Endothelial cell (in vitro differentiated cells): Measurements from ENCODE around the gene RNU6-8. TPM values are rescaled to one million over a fixed set of nuclear protein-coding genes. Genes with fewer than 3 reads are reported as not detected.

Source experiments
- DNase-seq: peaks from one replicate; pipeline ENCODE4 v3.0.0; 2021; ENCODE audit warnings: low spot score
- H3K27ac Mint-ChIP-seq: one replicate; pipeline ENCODE4 v1.8.0; 2021; ENCODE audit warnings: mixed read lengths, inconsistent platforms; ENCODE audit not compliant: unreplicated experiment
- H3K27me3 Mint-ChIP-seq: one replicate; pipeline ENCODE4 v1.8.0; 2021; ENCODE audit warnings: mild to moderate bottlenecking, moderate library complexity, mixed read lengths, inconsistent platforms; ENCODE audit not compliant: unreplicated experiment
- H3K36me3 Mint-ChIP-seq: one replicate; pipeline ENCODE4 v1.8.0; 2021; ENCODE audit warnings: mild to moderate bottlenecking, low read depth, mixed read lengths, inconsistent platforms; ENCODE audit not compliant: unreplicated experiment
- H3K4me1 Mint-ChIP-seq: one replicate; pipeline ENCODE4 v1.8.0; 2021; ENCODE audit warnings: mild to moderate bottlenecking, mixed read lengths, inconsistent platforms; ENCODE audit not compliant: unreplicated experiment
- H3K4me3 Mint-ChIP-seq: one replicate; pipeline ENCODE4 v1.8.0; 2021; ENCODE audit warnings: mild to moderate bottlenecking, mixed read lengths, inconsistent platforms; ENCODE audit not compliant: unreplicated experiment
- H3K9me3 Mint-ChIP-seq: one replicate; pipeline ENCODE4 v1.8.0; 2021; ENCODE audit warnings: mixed read lengths, inconsistent platforms; ENCODE audit not compliant: unreplicated experiment
- total RNA-seq: library from RNA; stranded (reverse); fragmentation: NEBNext Ultra II Directional; extraction: Animal tissue kit (Norgen Biotek cat#: 25700); gene quantifications from one replicate; pipeline ENCODE4 v1.2.1, GENCODE V29; 2021; ENCODE audit not compliant: unreplicated experiment
- TF ChIP-seq, protein P1 (sequence below): fragments of 200-600 bp; sonication (generic); IDR thresholded peaks from one replicate; pipeline ENCODE4 v1.5.0; 2021; ENCODE audit warnings: antibody characterized with exemption; ENCODE audit not compliant: unreplicated experiment

Gene RNU6-8
- total RNA-seq, 1 donor from 2014 or later = not detected

DNA sequence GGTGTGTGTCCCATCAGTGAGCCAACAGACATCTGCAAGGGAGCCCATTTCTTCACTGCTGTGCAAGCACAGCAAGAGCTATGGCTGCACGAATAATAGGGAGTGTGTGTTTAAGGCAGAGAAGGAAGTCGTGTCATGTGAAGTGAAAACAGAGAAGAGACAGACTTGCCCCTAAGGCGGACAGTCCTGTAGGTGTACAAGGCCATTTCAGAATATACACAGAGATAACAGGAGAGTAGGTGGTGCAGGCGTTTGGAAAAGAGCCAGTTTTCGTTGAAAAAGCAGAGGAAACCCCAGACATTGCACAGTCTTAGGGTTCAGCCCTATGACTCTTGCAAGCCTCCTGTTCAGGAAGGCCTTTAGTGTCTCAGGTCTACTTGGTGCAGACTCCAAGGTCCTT is 46.3 kb upstream of the RNU6-8 start:
- TF ChIP-seq, protein P1, sequence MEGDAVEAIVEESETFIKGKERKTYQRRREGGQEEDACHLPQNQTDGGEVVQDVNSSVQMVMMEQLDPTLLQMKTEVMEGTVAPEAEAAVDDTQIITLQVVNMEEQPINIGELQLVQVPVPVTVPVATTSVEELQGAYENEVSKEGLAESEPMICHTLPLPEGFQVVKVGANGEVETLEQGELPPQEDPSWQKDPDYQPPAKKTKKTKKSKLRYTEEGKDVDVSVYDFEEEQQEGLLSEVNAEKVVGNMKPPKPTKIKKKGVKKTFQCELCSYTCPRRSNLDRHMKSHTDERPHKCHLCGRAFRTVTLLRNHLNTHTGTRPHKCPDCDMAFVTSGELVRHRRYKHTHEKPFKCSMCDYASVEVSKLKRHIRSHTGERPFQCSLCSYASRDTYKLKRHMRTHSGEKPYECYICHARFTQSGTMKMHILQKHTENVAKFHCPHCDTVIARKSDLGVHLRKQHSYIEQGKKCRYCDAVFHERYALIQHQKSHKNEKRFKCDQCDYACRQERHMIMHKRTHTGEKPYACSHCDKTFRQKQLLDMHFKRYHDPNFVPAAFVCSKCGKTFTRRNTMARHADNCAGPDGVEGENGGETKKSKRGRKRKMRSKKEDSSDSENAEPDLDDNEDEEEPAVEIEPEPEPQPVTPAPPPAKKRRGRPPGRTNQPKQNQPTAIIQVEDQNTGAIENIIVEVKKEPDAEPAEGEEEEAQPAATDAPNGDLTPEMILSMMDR = no peak
- Mint-ChIP-seq H3K36me3 (no peaks in the 10 kb centered on the region), H3K27ac (no peak overlapping the region), H3K27me3 (peaks cover 4% of the 10 kb centered on the region), H3K4me3 (no peak overlapping the region), H3K9me3 (no peaks in the 10 kb centered on the region), H3K4me1 (no peaks in the 10 kb centered on the region)
- no peak for DNase-seq

DNA sequence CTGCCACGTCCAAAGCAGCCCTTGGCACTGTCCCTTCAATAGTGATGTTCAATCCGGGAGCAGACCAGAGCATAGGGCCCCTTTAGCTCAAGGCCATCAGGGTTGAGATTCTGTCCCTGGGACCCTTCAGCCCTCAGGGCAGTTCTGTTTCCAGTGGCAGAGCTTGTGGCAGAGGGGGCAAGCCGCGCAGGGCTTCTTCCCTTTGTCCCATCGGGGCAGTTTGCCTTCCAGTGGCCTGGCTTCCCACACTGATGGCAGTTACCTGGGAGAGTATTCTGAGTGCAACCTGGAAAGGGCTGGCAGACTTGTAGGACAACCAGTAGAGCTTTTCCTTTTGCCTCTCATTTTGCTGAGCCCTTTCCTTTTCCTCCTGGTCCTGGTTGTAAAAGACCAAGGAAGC is 43.7 kb upstream of the RNU6-8 start:
- TF ChIP-seq, protein P1 = no peak
- DNase-seq = no peak
- Mint-ChIP-seq H3K9me3 (no peaks in the 10 kb centered on the region), H3K36me3 (no peaks in the 10 kb centered on the region), H3K27ac (no peak overlapping the region), H3K27me3 (peaks cover 4% of the 10 kb centered on the region), H3K4me1 (no peaks in the 10 kb centered on the region), H3K4me3 (no peak overlapping the region)

DNA sequence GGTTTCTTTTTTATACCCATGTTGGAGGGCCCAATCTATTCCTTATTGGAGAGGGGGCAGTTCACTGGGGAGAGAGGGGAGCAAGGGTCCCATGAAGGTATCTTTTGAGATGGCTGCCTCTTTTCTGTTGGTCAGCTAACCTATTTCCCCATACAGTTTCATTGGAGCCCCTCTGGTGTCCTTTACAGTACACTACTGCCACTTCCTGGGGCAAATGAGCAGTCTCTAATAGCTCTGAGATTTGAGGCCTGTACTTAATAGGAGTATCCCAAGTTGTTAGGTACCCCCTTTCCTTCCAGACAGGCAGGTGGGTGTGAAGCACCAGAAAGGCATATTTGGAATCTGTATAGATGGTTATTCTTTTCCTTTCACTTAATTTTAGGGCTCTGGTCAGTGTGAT is 41.3 kb upstream of the RNU6-8 start:
- H3K27me3 Mint-ChIP-seq = peaks cover 2% of the 10 kb centered on the region
- no peaks in the 10 kb centered on the region for H3K4me1 Mint-ChIP-seq
- DNase-seq = no peak
- peaks cover 6% of the 10 kb centered on the region for H3K9me3 Mint-ChIP-seq
- TF ChIP-seq, protein P1 = no peak
- no peak overlapping the region for H3K27ac Mint-ChIP-seq
- H3K36me3 Mint-ChIP-seq = peaks cover under 1% of the 10 kb centered on the region
- no peak overlapping the region for H3K4me3 Mint-ChIP-seq

DNA sequence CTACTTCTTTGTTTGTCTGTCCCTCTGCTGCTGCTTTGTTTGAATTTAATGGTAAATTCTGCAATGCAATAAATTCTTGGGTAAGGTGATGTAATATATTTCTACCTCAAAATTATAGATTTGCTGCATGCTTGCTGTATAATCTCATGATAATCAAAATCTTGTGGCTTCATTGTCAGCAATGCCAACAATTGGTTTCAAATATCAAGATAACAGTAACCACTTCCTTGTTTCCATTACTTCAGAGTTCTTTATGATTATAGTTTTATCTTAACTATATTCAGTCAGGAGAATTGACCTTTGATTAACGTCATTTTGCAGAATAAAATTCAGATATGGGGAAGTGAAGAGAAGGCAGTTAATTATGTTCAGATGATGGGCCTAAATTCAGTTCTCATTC is 30.2 kb upstream of the RNU6-8 start:
- Mint-ChIP-seq H3K4me3 (no peak overlapping the region), H3K27ac (no peak overlapping the region), H3K27me3 (no peaks in the 10 kb centered on the region), H3K9me3 (no peaks in the 10 kb centered on the region), H3K4me1 (no peaks in the 10 kb centered on the region), H3K36me3 (no peaks in the 10 kb centered on the region)
- DNase-seq = no peak
- TF ChIP-seq, protein P1 = no peak

DNA sequence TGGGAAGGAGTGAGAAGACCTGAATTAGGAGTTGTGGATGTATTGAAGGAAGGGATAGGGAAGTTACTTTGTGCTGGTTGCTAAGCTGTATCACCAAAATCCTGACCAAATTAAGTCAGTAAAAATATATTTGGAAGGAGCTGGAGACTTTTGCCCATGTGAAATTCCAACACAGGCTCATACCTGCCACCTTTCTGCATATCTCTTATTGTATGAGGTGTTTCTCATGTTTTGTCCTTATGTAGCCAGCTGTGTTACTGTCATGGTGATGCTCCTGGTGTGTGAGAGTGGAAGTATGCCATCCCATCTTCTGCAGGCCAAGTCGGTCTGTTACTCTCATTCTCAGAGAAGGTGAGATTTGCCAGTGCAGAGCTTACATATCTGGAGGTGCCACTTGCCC is 29.4 kb upstream of the RNU6-8 start:
- Mint-ChIP-seq H3K27ac (no peak overlapping the region), H3K27me3 (no peaks in the 10 kb centered on the region), H3K9me3 (no peaks in the 10 kb centered on the region), H3K4me3 (no peak overlapping the region), H3K36me3 (no peaks in the 10 kb centered on the region), H3K4me1 (no peaks in the 10 kb centered on the region)
- DNase-seq = no peak
- TF ChIP-seq, protein P1 = no peak
